ENCODE measurements around the gene DLAT.
A peak's percentile ranks its signal among the peaks of the same experiment; 100 is the strongest.
"Not testable (repeated sequence)": the region's sequence is repeated elsewhere in the genome, so short reads cannot be mapped to it uniquely, and the experiment has no call there.

DLAT gene

DNA sequence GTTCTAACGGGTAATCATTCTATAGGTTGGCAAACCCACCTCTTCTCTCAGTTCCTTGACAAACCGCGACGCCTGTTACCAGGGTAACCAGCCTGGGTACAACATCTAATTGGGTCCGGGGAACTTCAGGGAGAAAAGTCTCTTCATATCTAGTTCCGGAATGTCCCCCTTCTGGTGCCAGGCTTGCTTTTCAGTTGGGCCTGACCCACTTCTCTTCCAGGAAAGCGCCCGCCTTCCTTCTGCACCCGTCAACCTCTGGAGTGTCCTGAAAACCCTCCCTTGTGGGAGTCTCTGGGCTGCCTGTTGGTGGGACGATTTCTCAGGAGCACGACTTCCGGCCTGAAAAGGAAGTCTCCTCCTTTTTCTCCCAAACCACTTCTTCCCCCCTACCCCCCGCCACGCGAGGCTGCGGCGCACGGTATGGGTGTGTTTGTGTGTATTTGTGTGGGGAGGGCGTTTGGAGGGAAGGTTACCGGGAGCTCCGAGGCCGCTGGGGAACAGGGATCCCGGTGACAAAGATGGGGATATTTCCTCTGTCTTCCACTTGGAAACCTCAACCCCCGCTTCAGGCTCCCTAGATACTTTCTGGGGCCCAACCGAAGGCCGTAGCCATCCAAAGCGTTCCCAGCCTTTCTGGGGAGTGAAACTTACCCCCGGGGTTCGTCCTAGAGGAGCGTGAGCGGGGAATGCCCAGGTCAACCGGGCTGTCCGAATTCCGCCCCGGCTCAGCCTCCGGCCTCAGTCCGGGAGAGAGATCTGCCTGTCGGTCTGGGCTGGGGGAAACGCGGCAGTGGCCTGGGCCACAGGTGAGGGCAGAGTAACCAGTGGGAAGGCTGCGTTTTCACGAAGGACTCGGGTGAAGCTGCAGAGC is 49.0 kb downstream of the DLAT start, which contains the start of the genes NKAPD1 and PIH1D2:
Gene NKAPD1, plus strand, starts transcription at position 359 of the 871 bp plus-strand sequence. CDS start 1,276 bp downstream, outside the sequence.
Gene PIH1D2, minus strand, starts transcription at position 77 of the 871 bp plus-strand sequence. CDS start 843 bp downstream, outside the sequence.
- peaks cover 12% of the 10 kb centered on the region for H3K36me3 ChIP-seq
- H3K27me3 ChIP-seq, result no peaks in the 10 kb centered on the region
- H3K27ac ChIP-seq, result peak within 1 kb of the TSS; percentile 81
- no peaks in the 10 kb centered on the region for H3K9me3 ChIP-seq
- H3K4me3 ChIP-seq (ENCODE audit: low read depth in 1 of 2, low read length in 1 of 2), result peak within 1 kb of the TSS; percentile 87 to 95
- TF ChIP-seq, protein P1, sequence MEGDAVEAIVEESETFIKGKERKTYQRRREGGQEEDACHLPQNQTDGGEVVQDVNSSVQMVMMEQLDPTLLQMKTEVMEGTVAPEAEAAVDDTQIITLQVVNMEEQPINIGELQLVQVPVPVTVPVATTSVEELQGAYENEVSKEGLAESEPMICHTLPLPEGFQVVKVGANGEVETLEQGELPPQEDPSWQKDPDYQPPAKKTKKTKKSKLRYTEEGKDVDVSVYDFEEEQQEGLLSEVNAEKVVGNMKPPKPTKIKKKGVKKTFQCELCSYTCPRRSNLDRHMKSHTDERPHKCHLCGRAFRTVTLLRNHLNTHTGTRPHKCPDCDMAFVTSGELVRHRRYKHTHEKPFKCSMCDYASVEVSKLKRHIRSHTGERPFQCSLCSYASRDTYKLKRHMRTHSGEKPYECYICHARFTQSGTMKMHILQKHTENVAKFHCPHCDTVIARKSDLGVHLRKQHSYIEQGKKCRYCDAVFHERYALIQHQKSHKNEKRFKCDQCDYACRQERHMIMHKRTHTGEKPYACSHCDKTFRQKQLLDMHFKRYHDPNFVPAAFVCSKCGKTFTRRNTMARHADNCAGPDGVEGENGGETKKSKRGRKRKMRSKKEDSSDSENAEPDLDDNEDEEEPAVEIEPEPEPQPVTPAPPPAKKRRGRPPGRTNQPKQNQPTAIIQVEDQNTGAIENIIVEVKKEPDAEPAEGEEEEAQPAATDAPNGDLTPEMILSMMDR (IDR thresholded peaks at IDR 0.05), result peak; percentile 19
- peaks cover 11 to 18% of the 10 kb centered on the region in 2 experiments for H3K4me1 ChIP-seq (ENCODE audit: control insufficient read depth in 1 of 2, insufficient read depth in 1 of 2, low read depth in 1 of 2, low read length in 1 of 2)

DNA sequence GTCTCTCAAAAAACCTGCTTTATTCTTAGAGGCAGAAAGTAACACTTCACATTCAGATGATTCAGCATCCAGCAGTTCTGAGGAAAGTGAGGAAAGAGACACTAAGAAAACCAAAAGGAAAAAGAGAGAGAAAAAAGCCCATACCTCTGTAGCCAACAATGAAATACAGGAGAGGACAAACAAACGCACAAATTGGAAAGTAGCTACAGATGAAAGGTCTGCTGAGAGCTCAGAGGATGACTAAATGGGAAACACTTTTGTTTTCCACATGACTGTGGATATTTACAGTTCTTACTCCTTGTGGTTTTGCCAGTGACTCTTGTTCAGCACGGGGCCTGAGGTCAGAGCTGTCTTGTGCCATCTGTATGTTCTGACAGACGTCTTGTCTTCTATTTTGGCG is 57.5 kb downstream of the DLAT start:
- H3K9me3 ChIP-seq, result no peaks in the 10 kb centered on the region
- H3K36me3 ChIP-seq, result peaks cover 58% of the 10 kb centered on the region
- no peak overlapping the region for H3K4me3 ChIP-seq (ENCODE audit: low read depth in 1 of 2, low read length in 1 of 2)
- no peaks in the 10 kb centered on the region for H3K27me3 ChIP-seq
- TF ChIP-seq, protein P1 (IDR thresholded peaks at IDR 0.05), result no peak
- no peak overlapping the region for H3K27ac ChIP-seq
- H3K4me1 ChIP-seq (ENCODE audit: control insufficient read depth in 1 of 2, insufficient read depth in 1 of 2, low read depth in 1 of 2, low read length in 1 of 2), result peaks cover 16 to 20% of the 10 kb centered on the region in 2 experiments

DNA sequence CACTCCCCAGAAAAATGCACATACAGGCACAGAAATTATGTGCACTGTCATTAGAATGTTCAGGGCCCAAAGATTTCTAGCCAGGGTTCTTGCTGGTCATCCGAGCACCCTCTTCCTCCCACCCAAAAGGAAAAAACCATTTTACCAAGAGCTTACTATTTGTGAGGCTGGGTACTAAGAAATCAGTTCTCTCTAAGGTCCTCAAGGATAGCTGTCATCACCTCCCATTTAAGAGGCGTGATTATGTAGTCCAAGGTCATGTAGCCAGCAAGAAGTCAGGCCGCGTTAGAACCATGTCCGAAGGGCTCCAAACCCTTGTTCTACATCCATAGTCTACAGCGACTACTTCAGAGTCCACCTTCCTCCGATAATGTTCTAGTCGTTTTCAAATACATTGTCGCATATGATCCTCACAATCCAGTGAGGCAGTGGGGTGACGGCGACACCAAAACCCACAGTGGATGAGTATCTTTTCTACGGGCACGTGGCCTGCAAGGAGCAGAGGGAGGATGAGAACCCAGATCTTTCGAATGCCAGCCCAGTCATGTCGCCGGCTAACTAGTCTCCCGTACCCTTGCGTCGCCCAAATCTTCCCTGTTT is 60.7 kb downstream of the DLAT start:
- Histone ChIP-seq H3K27me3 (no peaks in the 10 kb centered on the region), H3K4me1 (ENCODE audit: control insufficient read depth in 1 of 2, insufficient read depth in 1 of 2, low read depth in 1 of 2, low read length in 1 of 2) (peaks cover 16 to 22% of the 10 kb centered on the region in 2 experiments), H3K36me3 (peaks cover 71% of the 10 kb centered on the region)

DNA sequence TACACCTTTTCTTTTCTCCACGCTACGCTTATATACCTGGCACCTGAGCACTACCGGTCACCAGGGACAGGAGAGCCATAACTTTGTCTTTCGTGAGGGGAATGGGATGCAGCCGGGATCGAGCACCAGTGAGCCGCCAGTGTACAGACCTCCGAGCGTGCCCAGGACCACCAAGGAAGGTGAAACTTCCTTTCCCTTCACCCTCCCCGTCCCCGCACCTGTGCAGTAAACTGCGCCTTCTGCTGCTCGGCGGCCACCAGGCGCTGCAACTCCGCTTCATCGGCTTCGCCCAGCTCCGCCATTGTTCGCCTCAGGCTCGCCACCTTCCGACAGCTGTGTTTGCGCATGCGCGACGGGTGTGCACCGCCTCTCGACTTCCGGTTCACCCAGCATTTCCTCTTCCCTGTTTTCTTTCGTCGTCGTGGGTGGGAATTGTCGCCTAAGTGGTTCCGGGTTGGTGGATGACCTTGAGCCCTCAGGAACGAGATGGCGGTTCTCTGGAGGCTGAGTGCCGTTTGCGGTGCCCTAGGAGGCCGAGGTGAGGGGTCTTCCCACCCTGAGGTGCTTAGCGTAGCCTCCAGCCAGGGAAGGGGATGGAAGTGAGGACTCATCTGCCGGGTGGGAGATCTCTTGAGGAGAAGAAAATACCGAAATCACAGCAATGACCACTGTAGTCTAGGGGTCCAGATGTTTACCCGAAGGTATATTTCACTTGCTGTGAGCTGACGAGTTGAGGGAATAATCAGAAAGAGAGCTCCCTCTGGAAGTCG is 61.4 kb downstream of the DLAT start, which contains the start of the genes SDHD and TIMM8B:
Gene SDHD, plus strand, starts transcription at position 452 of the 770 bp plus-strand sequence. Its CDS starts 35 bp downstream, at position 487.
Gene TIMM8B, minus strand, starts transcription at position 335 of the 770 bp plus-strand sequence. Its CDS starts 33 bp downstream, at position 302.
- no peaks in the 10 kb centered on the region for H3K27me3 ChIP-seq
- H3K27ac ChIP-seq, result peak within 1 kb of the TSS; percentile 80
- peak within 1 kb of the TSS; percentile 86 to 95 for H3K4me3 ChIP-seq (ENCODE audit: low read depth in 1 of 2, low read length in 1 of 2)
- peaks cover 73% of the 10 kb centered on the region for H3K36me3 ChIP-seq
- H3K9me3 ChIP-seq, result no peaks in the 10 kb centered on the region
- peaks cover 16 to 22% of the 10 kb centered on the region in 2 experiments for H3K4me1 ChIP-seq (ENCODE audit: control insufficient read depth in 1 of 2, insufficient read depth in 1 of 2, low read depth in 1 of 2, low read length in 1 of 2)
- TF ChIP-seq, protein P1 (IDR thresholded peaks at IDR 0.05), result peak; percentile 53

More for the DNA sequence above, 60.7 kb downstream of the DLAT start:
- H3K4me3 ChIP-seq (ENCODE audit: low read depth in 1 of 2, low read length in 1 of 2), result peak overlapping the region; percentile 86 to 95
- H3K27ac ChIP-seq, result peak overlapping the region; percentile 80
- no peaks in the 10 kb centered on the region for H3K9me3 ChIP-seq
- TF ChIP-seq, protein P1 (IDR thresholded peaks at IDR 0.05), result no peak

DNA sequence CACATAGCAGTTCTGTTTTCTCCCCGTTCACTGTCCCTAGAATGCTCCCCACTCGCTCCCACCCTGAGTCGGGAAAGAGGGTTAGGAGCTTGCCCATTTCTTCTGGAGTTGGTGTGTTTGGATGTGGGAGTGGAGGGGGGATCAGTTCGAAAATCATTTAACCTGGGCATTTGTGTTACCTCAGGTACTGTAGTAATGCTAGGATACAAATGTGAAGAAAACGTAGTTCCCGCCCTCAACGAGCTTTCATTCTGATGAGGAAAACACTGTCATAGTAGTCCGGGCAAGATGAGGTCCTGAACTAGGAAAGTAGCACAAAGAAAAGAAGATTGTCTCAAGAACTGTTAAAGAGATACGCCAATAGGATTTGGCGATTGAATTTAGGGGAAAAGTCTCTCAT is 62.0 kb downstream of the DLAT start:
- Histone ChIP-seq H3K4me1 (ENCODE audit: control insufficient read depth in 1 of 2, insufficient read depth in 1 of 2, low read depth in 1 of 2, low read length in 1 of 2) (peaks cover 16 to 22% of the 10 kb centered on the region in 2 experiments), H3K4me3 (ENCODE audit: low read depth in 1 of 2, low read length in 1 of 2) (peak overlapping the region; percentile 86 to 95), H3K9me3 (no peaks in the 10 kb centered on the region), H3K27me3 (no peaks in the 10 kb centered on the region), H3K36me3 (peaks cover 74% of the 10 kb centered on the region), H3K27ac (peak overlapping the region; percentile 80)
- TF ChIP-seq, protein P1 (IDR thresholded peaks at IDR 0.05), result no peak

DNA sequence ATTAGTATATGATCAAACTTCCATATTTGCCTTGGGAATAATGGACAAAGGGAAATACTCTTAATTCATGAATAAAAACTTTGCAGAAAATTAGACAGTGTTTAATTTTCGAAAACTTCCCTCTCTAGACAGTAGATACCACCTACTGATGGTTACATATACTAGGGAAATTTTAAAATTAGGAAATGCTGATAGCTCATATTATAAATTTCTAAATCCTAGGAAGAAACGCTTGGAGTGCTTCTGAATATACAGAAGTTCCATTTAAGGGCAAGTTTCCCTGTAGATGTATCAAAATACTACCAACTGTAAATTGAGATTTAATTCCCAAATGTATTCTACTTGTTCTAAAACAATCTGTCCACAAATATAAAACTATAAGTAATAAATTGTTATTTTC is 70.1 kb downstream of the DLAT start:
- not testable (repeated sequence) for H3K4me1 ChIP-seq (ENCODE audit: control insufficient read depth in 1 of 2, insufficient read depth in 1 of 2, low read depth in 1 of 2, low read length in 1 of 2); H3K27me3 ChIP-seq; H3K9me3 ChIP-seq; H3K27ac ChIP-seq; H3K4me3 ChIP-seq (ENCODE audit: low read depth in 1 of 2, low read length in 1 of 2)
- H3K36me3 ChIP-seq, result peaks cover 67% of the 10 kb centered on the region

All from neutrophil (primary cell).